AG04449 (cell line): Measurements from ENCODE around the gene ALPI.
"Not testable (repeated sequence)": the region's sequence is repeated elsewhere in the genome, so short reads cannot be mapped to it uniquely, and the experiment has no call there.

Source experiments
- CTCF ChIA-PET: fragments of 350-600 bp; formaldehyde crosslinking; extraction: SDS; loops from one replicate; lab custom pipeline; 2021; ENCODE audit warnings: antibody characterized with exemption; lab: Yijun Ruan, JAX
- POLR2A ChIA-PET: fragments of 400-600, 350-600 bp; formaldehyde crosslinking; extraction: SDS; loops from one replicate; lab custom pipeline; 2020; ENCODE audit warnings: antibody characterized with exemption, inconsistent platforms; lab: Yijun Ruan, JAX
- DNase-seq: peaks from one replicate; pipeline ENCODE4 v3.0.0-alpha.2; 2010; ENCODE audit warnings: low read depth, low spot score
- H3K4me3 ChIP-seq: 2 replicates; pipeline ENCODE4 v1.5.1; 2011; ENCODE audit warnings: low read depth, mild to moderate bottlenecking, control low read depth, low read length
- TF ChIP-seq, protein P1 (sequence below): IDR thresholded peaks from one replicate; pipeline ENCODE4 v1.5.1; 2011; ENCODE audit warnings: mild to moderate bottlenecking, moderate library complexity, low read length, control low read depth, inconsistent platforms; ENCODE audit not compliant: insufficient read depth; ENCODE audit errors: missing control alignments

ALPI gene

DNA sequence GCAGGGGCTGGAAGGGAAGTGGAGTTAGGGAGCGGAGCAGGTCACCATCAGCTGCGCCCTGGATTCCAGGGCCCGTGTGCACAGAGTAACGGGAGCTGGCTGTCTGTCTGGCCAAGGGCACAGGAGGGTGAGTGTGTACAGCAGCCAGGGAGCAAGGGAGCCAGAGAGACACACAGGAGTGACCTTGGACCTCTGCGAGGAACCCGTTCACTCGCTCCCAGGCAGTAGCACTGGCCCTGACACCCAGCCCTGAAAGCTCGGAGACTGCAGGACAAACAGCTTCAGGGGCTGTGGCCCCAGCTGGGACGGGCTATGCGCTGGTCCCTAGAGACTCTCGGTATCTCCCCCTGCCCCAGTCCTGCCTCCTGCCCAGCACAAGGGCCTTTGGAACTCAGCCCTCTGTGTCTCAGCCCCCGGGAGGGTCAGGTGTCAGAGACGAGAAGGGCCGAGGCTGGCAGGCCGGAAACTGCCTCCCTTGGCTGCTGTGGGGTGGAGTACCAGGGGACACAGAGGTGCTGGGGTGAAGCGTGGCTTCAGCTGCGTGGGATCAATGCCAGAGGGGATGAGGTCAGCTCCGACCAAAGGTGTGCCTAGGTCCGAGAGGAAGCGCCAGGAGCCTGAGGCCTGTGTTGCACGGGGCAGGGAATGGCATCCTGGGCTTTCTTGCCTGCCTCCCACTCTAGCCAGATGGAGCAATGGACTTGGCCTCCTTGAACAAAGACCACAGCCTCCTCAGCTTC, 12.1 kb upstream of the ALPI start:
- POLR2A ChIA-PET, H3K4me3 ChIP-seq, DNase-seq: not testable (repeated sequence)
- CTCF ChIA-PET = interaction anchor here (0.7 to 2.0 kb wide), 9 partner anchors 9 to 543 kb away, joined by 3 to 14 read pairs (median 3); partner anchors contain the start of gene PRSS56

DNA sequence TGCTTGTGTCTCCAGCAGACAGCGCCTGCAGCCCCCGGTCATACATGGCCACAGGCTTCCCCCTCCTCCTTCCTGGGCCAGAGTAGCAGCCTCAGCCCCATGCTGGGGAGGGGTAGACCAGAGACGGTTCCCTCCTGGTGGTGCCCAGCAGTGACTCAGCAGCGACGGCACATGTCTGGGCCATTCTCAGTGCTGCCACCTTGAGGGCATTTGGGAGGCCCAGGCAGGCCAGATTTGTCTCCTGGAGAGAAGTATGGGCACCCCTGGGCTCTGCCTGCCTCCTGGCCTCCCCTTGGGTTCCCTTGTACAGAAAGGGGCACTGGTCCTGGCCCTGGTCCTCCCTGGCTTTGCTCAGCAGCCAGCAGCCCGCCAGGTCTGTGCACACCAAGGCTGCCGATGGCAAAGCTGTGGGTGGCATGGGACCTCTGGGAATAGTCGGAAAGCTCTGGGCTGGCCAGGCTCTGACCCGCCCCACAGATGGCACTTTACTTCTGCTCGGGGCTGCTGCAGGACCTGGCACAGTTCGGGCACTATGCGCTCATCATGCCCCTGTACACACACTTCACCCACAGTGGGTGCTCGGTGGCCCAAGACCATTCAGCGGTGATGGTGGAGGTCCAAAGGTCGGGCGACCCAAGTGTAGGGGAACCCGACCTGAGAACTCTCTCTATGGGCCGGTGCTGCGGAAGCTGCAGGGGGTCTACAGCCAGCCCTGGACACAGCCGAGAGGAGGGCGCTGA, 11.4 kb upstream of the ALPI start:
- H3K4me3 ChIP-seq = no peak overlapping the region
- ChIA-PET CTCF (interaction anchor here (0.5 to 2.0 kb wide), 13 partner anchors 9 to 545 kb away, joined by 3 to 14 read pairs (median 3); partner anchors contain the start of gene PRSS56), POLR2A (no interaction called here)
- TF ChIP-seq, protein P1, sequence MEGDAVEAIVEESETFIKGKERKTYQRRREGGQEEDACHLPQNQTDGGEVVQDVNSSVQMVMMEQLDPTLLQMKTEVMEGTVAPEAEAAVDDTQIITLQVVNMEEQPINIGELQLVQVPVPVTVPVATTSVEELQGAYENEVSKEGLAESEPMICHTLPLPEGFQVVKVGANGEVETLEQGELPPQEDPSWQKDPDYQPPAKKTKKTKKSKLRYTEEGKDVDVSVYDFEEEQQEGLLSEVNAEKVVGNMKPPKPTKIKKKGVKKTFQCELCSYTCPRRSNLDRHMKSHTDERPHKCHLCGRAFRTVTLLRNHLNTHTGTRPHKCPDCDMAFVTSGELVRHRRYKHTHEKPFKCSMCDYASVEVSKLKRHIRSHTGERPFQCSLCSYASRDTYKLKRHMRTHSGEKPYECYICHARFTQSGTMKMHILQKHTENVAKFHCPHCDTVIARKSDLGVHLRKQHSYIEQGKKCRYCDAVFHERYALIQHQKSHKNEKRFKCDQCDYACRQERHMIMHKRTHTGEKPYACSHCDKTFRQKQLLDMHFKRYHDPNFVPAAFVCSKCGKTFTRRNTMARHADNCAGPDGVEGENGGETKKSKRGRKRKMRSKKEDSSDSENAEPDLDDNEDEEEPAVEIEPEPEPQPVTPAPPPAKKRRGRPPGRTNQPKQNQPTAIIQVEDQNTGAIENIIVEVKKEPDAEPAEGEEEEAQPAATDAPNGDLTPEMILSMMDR = peak; percentile 75
- no peak for DNase-seq

DNA sequence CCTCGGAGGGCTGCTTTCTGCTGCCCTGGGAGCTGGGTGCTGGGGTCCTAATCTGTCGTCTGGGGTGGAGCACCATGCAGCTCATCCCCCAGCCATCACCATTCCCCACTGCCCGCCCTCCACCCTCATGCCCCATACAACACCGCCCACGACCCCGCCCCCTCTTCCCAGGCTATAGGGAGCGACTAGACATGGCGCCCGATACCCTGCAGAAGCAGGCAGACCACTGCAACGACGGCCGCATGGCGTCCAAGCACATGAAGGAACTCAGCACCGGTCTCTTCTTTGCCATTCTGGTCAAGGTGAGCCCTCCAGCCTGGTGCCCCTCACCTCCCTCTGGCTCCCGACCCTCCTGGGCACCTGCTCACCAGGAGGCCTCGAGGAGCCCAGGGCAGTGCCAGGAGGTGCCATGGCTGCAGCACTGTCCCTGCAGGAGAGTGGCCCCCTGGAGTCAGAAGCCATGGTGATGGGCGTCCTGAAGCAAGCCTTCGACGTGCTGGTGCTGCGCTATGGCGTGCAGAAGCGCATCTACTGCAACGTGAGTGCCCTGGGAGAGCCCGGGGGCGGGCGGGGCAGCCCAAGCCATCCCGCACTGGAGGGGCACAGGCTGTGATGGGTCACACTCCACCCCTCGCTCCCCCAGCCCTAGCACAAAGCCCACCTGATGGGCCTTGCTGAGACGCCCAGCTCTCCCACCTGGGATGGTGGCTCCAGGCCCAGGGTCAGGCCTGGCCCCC, 10.6 kb upstream of the ALPI start:
- H3K4me3 ChIP-seq, POLR2A ChIA-PET, DNase-seq: not testable (repeated sequence)
- CTCF ChIA-PET = interaction anchor here (0.8 to 3.6 kb wide), 10 partner anchors 10 to 546 kb away, joined by 3 to 38 read pairs (median 6); partner anchors contain the start of gene PRSS56

DNA sequence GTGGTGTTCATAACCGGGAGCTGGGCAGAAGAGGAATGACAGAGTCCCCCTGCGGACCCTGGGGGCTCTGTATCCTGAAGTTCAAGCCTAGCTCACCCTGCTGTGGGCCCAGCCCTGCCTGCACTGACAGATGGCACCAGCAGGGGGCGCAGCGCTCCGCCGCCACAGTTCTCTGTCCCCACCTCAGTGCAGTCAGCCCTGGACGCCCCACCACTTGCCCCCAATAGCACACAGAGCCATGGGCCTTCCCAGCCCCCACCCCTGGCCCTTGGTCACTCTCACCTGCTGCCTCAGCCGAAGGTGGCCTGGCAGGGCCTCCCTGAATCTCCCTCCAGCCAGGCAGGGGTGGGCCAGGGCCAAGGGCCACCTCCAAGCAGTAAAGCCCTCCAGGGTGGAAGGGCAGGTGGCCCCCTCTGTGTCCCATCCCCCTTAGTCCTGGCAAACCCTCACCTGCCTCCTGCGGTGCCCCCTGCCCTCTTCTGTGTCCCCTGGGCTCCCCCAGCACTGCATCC, 9.6 kb upstream of the ALPI start:
- POLR2A ChIA-PET, DNase-seq, H3K4me3 ChIP-seq: not testable (repeated sequence)
- CTCF ChIA-PET = interaction anchor here (0.8 to 3.6 kb wide), 15 partner anchors 9 to 594 kb away, joined by 3 to 38 read pairs (median 5); partner anchors contain the start of gene PRSS56

DNA sequence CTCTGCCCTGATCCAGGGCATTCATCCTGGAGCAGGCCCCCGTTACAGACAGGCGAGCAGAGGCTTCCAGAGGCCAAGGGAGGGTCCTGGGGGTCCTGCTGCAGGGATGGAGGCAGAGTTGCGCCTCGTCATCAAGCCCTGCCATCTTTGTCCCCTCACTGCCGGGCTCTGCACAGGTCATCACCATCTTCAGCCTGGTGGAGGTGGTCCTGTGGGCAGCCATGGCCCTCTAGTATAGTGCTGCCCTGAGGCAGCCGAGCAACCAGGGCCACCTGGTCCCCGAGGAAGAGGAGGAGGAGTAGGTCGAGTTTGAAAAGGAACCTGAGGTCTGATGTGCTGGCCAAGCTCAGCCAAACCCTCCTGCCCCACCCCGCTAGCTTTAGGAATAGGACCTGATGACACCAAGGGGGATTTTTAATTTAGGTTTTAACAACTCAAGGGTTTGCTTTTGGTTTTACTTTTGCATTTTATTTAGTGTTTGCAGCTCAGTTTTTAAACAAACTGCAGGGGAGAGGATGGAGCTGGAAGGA, 8.8 kb upstream of the ALPI start:
- CTCF ChIA-PET = interaction anchor here (0.8 to 3.6 kb wide), 16 partner anchors 10 to 595 kb away, joined by 3 to 38 read pairs (median 4); partner anchors contain the start of genes CHRND and PRSS56
- DNase-seq = no peak
- no peak overlapping the region for H3K4me3 ChIP-seq
- POLR2A ChIA-PET = no interaction called here
- TF ChIP-seq, protein P1 = no peak

DNA sequence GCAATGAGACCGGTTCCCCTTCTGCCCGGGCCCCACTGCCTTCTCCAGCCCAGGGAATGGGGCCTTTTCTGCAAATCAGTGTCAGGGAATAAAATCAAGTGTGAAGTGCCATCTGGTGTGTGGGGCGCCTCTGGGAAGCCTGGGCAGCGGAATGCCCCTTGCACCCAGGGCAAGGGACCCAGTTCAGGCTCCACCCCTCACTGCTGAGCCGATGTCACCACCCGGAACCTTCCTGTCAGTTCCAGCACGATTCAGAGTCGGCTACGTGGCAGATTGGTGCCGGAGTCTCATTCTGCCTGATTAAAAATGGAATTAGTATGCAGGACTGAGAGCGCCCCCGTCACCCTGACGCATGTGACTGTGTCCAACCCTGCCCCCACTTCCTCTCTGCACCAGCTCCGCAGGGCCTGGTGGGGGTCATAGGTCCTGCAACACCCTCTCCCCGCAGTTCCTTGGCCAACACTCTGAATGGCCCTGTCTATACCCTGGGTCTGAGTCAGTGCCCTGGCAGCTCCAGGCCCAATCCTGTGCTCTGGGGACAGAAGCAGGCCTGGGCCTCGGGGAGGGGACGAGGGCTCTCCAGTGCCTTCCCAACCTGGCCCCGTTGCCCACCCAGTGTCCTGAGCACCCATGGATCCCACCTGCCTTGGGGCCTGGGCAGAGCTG, 8.2 kb upstream of the ALPI start:
- ChIA-PET CTCF (interaction anchor here (1.0 to 3.6 kb wide), 13 partner anchors 9 to 595 kb away, joined by 3 to 38 read pairs (median 6); partner anchors contain the start of genes CHRND and PRSS56), POLR2A (no interaction called here)
- TF ChIP-seq, protein P1 = no peak
- H3K4me3 ChIP-seq = no peak overlapping the region
- no peak for DNase-seq

DNA sequence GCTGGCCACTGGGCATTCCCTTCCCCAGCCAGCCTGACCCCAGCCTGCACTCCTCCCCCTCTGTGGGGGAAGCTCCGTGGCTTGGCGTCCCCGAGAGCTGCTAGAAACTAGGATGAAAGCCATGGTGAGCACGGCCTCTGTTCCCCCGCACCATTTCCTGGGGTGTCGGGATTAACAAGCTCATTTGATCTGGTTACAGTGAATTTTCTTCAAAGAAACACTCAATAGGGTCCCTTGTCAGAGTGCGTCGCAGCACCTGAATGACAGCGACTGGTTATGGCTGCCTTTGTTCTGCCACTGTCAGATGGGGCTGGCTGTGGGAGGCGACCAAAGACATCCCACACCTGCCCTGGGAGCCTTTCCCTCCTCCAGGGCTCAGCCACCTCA, 7.7 kb upstream of the ALPI start:
- CTCF ChIA-PET = interaction anchor here (1.0 to 3.6 kb wide), 6 partner anchors 9 to 549 kb away, joined by 4 to 38 read pairs (median 10); partner anchors contain the start of gene PRSS56
- POLR2A ChIA-PET = no interaction called here
- no peak for DNase-seq
- H3K4me3 ChIP-seq = no peak overlapping the region
- TF ChIP-seq, protein P1 = no peak
